ENCODE data around the gene UNC50. TPM values are rescaled to one million over a fixed set of nuclear protein-coding genes. Genes with fewer than 3 reads are reported as not detected.

UNC50 gene, protein sequence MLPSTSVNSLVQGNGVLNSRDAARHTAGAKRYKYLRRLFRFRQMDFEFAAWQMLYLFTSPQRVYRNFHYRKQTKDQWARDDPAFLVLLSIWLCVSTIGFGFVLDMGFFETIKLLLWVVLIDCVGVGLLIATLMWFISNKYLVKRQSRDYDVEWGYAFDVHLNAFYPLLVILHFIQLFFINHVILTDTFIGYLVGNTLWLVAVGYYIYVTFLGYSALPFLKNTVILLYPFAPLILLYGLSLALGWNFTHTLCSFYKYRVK
- 30.7 and 44.8 TPM in 2 replicates for total RNA-seq

DNA sequence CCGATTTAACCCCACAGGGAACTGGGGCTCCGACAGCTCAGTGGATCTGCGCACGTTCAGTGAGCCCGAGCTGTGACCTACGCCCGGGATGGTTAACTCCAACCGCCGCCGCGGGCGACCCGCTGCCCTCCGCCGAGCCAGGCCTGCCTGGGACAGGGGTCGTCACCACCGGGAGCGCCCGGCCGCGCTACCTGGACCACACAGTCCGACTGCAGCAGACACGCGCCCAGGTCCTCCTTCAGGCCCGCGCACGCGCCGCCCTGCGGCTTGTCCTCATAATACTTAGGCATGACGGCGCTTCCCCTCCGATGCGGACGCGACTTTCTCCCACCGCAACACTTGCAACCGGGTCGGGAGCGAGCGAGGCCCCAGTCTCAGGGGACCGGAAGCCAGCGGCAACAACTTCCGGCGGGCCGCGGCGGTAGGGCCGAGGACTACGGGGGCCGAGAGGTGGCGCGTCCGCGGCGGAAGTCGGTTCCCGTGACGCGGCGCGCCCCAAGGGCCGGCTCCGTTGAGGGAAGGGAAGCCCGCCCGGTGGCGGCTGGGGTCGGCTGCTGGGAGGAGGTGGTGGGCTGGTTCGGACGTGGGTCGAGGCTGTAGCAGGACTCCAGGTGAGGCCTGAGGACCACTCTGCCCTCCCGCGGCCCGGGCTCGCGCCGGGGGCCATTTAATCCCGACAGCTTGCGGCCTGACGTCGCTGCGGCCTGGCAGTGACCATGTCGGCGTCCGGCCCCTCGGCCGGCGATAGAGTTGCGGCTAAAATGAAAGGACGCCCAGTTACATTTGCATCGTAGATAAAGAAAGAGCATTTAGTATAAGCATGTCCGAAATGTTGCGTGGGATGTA lies at the start of gene UNC50, which contains the start of gene COA5:
Gene UNC50, plus strand, starts transcription at position 474 of the 846 bp plus-strand sequence. CDS start 1,171 bp downstream, outside the sequence.
Gene COA5, minus strand, starts transcription at position 397 of the 846 bp plus-strand sequence. Its CDS starts 107 bp downstream, at position 290.
- peak; percentile 96 for DNase-seq (ENCODE audit: low read depth in 2 of 2)

DNA sequence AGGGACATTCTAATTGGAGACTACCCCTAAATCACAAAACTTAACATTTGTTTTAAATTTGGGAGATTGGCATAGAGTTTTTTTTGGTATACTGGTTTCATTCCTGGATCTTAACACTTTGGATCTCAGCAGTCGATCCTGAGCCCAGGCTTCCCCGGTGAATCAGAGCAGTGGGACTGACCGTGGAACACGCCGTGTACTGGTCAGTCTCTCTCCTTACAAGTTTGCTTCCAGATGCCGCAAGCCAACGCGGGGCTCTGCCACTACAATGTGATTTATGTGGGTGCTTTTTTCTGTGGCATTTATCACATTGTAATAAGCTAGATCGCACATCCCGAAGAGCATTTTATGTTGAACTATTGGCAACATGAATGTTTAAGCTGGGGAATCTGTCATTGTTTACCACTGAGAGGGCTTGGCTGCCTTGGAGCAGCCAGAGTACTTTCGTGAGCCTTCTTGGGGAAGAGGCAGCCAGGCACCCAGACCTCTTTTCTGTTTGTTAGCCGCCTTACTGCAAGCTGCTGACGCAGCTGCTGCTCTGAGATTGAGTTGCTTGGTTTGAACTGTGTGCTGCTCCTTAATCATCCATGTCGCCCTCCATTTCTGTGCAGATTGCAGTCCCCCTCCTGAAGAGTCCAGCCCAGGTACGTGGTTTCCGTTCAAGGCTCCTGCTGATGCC lies 49.4 kb upstream of the UNC50 start:
- DNase-seq (ENCODE audit: low read depth in 2 of 2): no peak

DNA sequence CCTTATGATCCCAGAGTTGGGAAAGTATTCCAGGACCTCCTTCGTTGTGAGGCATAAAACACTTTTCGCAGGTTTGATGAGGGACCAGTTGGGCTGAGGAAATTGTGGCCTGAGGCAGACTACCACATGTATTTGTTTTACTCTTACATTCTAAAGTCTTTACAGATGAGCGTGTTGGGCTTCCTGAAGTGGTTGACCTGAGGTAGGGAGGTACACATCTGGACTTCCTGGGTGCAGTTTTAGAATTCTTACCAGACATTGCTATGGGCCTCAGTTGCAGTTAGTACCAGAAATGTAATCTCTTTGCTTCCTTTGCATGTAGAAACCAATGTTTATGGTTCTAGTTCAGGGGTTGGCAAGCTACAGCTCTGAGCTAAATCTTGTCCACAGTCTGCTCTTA lies 48.8 kb upstream of the UNC50 start:
- no peak for DNase-seq (ENCODE audit: low read depth in 2 of 2)

DNA sequence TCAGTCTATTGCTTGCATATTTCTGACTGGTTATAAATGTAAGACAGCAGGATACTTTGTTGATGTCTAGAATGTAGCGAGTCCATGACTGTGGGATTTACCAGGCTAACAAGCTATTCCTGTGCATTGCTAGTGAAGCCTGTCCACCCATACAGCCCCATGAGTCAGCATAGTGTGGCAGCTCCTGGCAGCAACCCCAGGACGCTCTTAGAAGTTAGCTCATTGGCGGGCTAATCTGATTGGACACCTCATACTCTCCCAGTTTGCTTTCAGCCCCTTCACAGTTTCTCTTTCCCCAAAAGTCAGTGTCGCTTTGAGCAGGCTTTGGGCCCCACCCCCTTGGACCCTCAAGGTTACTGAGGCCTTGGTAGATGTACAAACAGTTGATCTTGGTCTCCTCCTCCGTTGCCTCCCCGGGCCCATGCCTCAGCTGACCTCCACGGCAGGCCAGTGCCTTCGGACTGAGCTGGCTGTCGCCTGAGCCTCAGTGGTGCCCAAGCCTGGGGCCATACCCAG lies 48.1 kb upstream of the UNC50 start:
- DNase-seq (ENCODE audit: low read depth in 2 of 2): peak in 1 of 2 donors; percentile 85

GRCh38 chr2:98561018-98561417 lies 47.4 kb upstream of the UNC50 start:
- DNase-seq (ENCODE audit: low read depth in 2 of 2): no peak

GRCh38 chr2:98561902-98562695 lies 46.3 kb upstream of the UNC50 start:
- DNase-seq (ENCODE audit: low read depth in 2 of 2): no peak

DNA sequence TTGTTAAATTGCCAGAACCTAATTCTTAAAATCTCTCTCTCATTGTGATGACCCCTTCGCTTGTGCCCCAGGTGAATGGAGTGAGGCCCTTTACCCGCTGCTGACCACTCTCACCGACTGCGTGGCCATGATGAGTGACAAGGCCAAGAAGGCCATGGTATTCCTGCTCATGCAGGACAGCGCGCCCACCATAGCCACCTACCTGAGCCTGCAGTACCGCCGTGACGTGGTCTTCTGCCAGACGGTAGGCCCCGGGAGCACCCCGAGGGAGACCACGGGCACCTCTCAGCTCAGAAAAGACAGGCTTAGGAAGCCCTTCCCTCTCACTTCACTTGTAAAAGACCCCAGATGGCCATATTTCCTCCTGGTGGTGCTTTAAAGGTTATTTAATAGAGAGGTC lies 45.0 kb upstream of the UNC50 start:
- no peak for DNase-seq (ENCODE audit: low read depth in 2 of 2)

- DNase-seq (ENCODE audit: low read depth in 2 of 2): no peak
Measured at GRCh38 chr2:98564541-98565132, 43.8 kb upstream of the UNC50 start.

GRCh38 chr2:98565286-98565860 lies 43.0 kb upstream of the UNC50 start:
- DNase-seq (ENCODE audit: low read depth in 2 of 2): no peak

- DNase-seq (ENCODE audit: low read depth in 2 of 2): no peak
Measured at GRCh38 chr2:98565941-98566340, 42.4 kb upstream of the UNC50 start.

GRCh38 chr2:98568161-98568956 lies 40.0 kb upstream of the UNC50 start:
- no peak for DNase-seq (ENCODE audit: low read depth in 2 of 2)

DNA sequence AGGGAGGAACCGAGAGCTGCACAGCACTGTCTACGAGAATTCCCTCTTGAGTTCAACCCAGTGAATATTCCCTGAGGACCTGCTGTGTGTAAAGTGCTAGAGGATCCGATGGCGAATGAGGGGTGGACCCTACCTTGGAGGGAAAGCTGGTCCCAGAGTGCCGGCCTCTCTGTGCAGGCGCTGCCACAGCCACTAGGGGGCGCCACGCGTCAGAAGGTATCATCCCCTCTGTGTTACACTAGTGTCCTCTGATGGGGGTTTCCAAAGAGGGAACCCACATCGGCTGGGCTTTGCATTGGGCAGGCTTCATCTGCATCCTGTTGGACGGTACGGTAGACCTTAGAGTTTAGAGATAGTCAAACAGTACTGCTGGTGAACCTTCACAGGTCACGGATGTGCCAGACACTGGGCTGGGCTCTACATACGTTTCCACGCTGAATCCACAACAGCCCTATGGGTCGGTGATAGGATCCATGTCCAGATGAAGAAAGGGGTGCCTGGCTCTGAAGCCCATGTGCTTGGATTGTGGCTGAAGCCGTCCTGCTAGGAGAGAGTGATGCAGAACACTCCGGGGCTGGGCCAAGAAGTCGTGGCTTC lies 39.1 kb upstream of the UNC50 start:
- DNase-seq (ENCODE audit: low read depth in 2 of 2): peak; percentile 45 to 58

DNA sequence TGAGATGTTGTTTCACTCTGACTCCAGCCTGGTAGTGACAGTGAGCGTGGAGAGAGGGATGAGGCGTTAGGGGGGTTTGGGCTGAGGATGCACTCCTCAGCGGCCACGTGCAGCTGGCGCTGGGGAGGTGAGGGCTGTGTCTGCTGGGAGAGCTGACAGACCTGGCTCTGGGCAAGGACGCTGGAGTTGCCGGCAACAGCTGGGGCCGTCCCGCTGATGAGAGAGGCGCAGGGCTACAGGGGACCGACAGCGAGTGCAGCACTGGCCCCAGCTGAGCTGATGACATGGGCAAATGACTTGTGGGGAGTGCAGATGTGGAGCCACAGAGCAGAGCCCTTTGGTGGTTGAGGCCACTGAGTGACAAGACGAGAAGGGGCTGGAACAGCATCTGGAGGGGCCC lies 38.5 kb upstream of the UNC50 start:
- DNase-seq (ENCODE audit: low read depth in 2 of 2): no peak

- DNase-seq (ENCODE audit: low read depth in 2 of 2): no peak
Measured at GRCh38 chr2:98570356-98570755, 38.0 kb upstream of the UNC50 start.

DNA sequence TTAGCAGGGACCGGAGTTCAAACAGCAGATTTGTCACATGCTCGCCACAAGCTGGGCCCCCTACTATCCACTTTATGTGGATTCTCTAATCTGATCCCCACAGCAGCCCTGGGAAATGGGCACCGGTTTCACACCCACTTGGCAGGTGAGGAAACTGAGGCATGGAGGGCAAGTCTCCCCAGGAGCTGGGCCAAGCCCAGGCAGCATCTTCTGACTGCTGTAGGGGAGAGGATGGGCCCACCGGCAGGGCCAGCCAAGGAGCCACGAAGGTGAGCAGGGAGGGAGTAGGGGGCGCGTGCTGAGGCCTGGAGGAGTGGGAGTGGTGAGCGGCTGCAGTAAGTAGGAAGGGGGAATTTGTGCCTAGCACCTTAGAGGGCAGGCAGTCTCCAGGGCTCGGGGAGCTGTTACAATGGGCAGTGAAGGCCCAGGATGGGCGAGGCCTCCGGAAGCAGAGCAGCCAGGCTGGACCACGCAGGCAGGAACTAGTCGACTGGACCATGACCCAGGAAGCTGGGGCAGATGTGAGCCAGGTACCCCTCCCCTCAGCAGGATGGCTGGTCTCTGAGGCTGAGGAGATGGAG lies 37.2 kb upstream of the UNC50 start:
- DNase-seq (ENCODE audit: low read depth in 2 of 2): no peak

GRCh38 chr2:98571796-98572195 lies 36.6 kb upstream of the UNC50 start:
- DNase-seq (ENCODE audit: low read depth in 2 of 2): no peak

DNA sequence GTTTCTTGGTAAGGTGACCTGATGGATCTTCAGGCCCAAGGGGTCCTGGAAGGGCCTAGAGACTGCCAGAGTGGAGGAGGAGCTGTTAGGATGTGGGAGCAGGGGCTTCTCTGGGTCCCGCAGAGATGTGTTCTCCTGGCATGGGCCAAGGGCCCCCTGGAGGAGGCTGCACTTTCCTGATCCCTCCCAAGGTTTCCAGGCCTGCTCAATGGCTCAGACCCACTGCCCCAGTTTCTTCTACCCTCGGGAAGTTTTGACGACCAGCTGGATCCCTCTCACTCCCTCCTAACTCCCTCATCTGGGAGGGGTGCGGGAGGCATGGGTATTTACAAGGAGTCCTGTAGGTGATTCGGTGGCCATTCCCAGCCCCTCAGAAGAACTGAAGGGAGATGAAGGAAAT lies 36.2 kb upstream of the UNC50 start:
- no peak for DNase-seq (ENCODE audit: low read depth in 2 of 2)

DNA sequence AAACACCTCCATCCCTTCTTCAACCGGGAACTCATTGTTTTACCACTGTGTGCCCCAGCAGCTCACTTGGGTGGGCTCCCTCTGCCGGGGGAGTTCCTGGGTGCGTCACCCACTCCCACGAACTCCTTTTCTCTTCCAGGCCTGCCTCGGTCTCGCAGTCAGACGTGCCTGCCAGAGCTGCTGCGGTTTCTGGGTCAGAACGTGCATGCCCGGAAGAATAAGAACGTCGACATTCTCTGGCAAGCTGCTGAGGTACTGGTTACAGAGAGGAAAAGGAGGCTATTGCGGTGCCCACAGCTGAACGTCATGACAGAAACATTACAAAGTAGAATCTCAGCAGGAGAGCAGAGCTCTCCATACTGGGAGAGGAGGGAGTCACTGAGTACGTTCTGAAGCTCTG lies 35.7 kb upstream of the UNC50 start:
- DNase-seq (ENCODE audit: low read depth in 2 of 2): no peak

DNA sequence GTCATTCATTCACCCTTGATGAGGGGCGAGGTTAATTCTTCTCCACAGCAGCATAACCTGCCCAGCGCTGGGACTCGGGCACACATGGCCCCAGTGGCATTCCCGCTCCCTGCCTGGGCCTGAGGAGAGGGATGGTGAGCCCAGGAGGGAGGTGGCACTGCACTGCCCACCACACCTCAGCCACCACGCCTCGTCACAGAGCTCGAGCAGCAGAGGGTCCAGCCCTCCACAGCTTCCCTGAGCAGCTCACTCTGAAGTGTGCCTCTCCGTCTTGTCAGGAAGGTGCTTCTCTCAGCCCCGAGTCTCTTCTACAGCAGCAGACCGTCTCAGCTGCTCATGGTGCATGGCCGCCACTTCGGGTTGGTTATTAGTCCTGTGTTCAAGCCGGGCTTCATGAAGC lies 35.0 kb upstream of the UNC50 start:
- DNase-seq (ENCODE audit: low read depth in 2 of 2): no peak

All from lung microvascular endothelial cell (primary cell).